H1 (cell line): ENCODE results near the gene GTF2E1. TPM values are rescaled to one million over a fixed set of nuclear protein-coding genes. Genes with fewer than 3 reads are reported as not detected.

ENCODE experiments used
- HDAC6 ChIP-seq: IDR thresholded peaks from one replicate; pipeline ENCODE4 v1.7.1; 2012; ENCODE audit warnings: low read depth, mild to moderate bottlenecking, inconsistent platforms, low read length, moderate library complexity
- KDM5A ChIP-seq: fragments of 200-600 bp; IDR thresholded peaks from 2 replicates; pipeline ENCODE4 v1.7.1; 2012; ENCODE audit warnings: mild to moderate bottlenecking, low read length, inconsistent platforms, mixed read lengths
- MAFK ChIP-seq: IDR thresholded peaks from 2 replicates; pipeline ENCODE4 v1.6.1; 2012; ENCODE audit warnings: low read depth, mild to moderate bottlenecking, improper control_type of control experiment, low read length
- RBBP5 ChIP-seq: IDR thresholded peaks from 2 replicates; pipeline ENCODE4 v1.7.1; 2012; ENCODE audit warnings: low read depth, mild to moderate bottlenecking, inconsistent platforms, low read length, moderate library complexity, borderline replicate concordance
- TAF1 ChIP-seq: IDR thresholded peaks from 2 replicates; pipeline ENCODE4 v1.6.1; 2011; ENCODE audit warnings: mild to moderate bottlenecking, low read depth, low read length
- polyA plus RNA-seq, 7 experiments: library from polyadenylated mRNA; depleted of rRNA in 3 of 7; stranded (reverse) in 5 of 7; unstranded in 2 of 7; fragments of >200 nt in 5 of 7; fragments of 200-250 nt in 2 of 7; gene quantifications; 1 replicate in 5 of 7; 2 replicates in 1 of 7; 4 replicates in 1 of 7; pipeline versions ENCODE4 v1.2.1 to v1.2.3, GENCODE V29; 2011 to 2013; ENCODE audit warnings: missing spikeins in 2 of 7, mixed read lengths in 2 of 7
- total RNA-seq: library from RNA; stranded (reverse); fragmentation: NEBNext Ultra II Directional; extraction: Animal tissue kit (Norgen Biotek cat#: 25700); gene quantifications from 2 replicates; pipeline ENCODE4 v1.2.1, GENCODE V29; 2021
- TF ChIP-seq, protein P1 (sequence below): fragments of 300-600 bp; sonication (generic); IDR thresholded peaks from 2 replicates; pipeline ENCODE4 v1.7.1; 2012; ENCODE audit warnings: low read length, moderate library complexity, mild to moderate bottlenecking, inconsistent platforms; ENCODE audit not compliant: insufficient replicate concordance
- TF ChIP-seq, protein P2 (sequence below): IDR thresholded peaks from 2 replicates; pipeline ENCODE4 v1.6.1; 2011; ENCODE audit warnings: low read length, improper control_type of control experiment

The GTF2E1 gene
- total and polyA plus RNA-seq, 2 of the 8 experiments (the other 6 are each of a cell fraction or from before 2014, with no cell fraction given) = 37.4 to 73.3 TPM

GRCh38 chr3:120730576-120731542 lies 11.7 kb upstream of the GTF2E1 start (continued):
- TF ChIP-seq, protein P1, sequence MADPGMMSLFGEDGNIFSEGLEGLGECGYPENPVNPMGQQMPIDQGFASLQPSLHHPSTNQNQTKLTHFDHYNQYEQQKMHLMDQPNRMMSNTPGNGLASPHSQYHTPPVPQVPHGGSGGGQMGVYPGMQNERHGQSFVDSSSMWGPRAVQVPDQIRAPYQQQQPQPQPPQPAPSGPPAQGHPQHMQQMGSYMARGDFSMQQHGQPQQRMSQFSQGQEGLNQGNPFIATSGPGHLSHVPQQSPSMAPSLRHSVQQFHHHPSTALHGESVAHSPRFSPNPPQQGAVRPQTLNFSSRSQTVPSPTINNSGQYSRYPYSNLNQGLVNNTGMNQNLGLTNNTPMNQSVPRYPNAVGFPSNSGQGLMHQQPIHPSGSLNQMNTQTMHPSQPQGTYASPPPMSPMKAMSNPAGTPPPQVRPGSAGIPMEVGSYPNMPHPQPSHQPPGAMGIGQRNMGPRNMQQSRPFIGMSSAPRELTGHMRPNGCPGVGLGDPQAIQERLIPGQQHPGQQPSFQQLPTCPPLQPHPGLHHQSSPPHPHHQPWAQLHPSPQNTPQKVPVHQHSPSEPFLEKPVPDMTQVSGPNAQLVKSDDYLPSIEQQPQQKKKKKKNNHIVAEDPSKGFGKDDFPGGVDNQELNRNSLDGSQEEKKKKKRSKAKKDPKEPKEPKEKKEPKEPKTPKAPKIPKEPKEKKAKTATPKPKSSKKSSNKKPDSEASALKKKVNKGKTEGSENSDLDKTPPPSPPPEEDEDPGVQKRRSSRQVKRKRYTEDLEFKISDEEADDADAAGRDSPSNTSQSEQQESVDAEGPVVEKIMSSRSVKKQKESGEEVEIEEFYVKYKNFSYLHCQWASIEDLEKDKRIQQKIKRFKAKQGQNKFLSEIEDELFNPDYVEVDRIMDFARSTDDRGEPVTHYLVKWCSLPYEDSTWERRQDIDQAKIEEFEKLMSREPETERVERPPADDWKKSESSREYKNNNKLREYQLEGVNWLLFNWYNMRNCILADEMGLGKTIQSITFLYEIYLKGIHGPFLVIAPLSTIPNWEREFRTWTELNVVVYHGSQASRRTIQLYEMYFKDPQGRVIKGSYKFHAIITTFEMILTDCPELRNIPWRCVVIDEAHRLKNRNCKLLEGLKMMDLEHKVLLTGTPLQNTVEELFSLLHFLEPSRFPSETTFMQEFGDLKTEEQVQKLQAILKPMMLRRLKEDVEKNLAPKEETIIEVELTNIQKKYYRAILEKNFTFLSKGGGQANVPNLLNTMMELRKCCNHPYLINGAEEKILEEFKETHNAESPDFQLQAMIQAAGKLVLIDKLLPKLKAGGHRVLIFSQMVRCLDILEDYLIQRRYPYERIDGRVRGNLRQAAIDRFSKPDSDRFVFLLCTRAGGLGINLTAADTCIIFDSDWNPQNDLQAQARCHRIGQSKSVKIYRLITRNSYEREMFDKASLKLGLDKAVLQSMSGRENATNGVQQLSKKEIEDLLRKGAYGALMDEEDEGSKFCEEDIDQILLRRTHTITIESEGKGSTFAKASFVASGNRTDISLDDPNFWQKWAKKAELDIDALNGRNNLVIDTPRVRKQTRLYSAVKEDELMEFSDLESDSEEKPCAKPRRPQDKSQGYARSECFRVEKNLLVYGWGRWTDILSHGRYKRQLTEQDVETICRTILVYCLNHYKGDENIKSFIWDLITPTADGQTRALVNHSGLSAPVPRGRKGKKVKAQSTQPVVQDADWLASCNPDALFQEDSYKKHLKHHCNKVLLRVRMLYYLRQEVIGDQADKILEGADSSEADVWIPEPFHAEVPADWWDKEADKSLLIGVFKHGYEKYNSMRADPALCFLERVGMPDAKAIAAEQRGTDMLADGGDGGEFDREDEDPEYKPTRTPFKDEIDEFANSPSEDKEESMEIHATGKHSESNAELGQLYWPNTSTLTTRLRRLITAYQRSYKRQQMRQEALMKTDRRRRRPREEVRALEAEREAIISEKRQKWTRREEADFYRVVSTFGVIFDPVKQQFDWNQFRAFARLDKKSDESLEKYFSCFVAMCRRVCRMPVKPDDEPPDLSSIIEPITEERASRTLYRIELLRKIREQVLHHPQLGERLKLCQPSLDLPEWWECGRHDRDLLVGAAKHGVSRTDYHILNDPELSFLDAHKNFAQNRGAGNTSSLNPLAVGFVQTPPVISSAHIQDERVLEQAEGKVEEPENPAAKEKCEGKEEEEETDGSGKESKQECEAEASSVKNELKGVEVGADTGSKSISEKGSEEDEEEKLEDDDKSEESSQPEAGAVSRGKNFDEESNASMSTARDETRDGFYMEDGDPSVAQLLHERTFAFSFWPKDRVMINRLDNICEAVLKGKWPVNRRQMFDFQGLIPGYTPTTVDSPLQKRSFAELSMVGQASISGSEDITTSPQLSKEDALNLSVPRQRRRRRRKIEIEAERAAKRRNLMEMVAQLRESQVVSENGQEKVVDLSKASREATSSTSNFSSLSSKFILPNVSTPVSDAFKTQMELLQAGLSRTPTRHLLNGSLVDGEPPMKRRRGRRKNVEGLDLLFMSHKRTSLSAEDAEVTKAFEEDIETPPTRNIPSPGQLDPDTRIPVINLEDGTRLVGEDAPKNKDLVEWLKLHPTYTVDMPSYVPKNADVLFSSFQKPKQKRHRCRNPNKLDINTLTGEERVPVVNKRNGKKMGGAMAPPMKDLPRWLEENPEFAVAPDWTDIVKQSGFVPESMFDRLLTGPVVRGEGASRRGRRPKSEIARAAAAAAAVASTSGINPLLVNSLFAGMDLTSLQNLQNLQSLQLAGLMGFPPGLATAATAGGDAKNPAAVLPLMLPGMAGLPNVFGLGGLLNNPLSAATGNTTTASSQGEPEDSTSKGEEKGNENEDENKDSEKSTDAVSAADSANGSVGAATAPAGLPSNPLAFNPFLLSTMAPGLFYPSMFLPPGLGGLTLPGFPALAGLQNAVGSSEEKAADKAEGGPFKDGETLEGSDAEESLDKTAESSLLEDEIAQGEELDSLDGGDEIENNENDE = no peak
- TF ChIP-seq MAFK (no peak), TAF1 (no peak), RBBP5 (no peak), KDM5A (no peak), HDAC6 (no peak)
- TF ChIP-seq, protein P2, sequence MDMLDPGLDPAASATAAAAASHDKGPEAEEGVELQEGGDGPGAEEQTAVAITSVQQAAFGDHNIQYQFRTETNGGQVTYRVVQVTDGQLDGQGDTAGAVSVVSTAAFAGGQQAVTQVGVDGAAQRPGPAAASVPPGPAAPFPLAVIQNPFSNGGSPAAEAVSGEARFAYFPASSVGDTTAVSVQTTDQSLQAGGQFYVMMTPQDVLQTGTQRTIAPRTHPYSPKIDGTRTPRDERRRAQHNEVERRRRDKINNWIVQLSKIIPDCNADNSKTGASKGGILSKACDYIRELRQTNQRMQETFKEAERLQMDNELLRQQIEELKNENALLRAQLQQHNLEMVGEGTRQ = no peak
